NCI-H1694 (cell line): ENCODE data around the gene RHBDL2.
"Not testable (repeated sequence)": the region's sequence is repeated elsewhere in the genome, so short reads cannot be mapped to it uniquely, and the experiment has no call there.

Experiments
- DNase-seq: peaks from one replicate; lab custom pipeline; 2025; lab: John Stamatoyannopoulos, UW

The RHBDL2 gene

DNA sequence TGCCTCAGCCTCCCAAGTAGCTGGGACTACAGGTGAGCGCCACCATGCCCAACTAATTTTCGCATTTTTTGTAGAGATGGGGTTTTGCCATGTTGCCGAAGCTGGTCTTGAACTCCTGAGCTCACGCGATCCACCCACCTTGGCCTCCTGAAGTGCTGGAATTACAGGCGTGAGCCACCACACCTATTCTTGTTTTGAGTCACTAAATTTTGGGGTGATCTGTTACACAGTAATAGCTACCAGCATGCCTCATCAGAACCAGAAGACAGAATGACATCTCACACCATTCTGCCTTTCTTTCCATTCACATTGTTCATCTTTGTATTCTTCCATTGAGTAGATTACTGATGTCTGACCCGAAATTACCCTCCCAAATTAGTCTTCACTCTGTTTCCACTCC is 9.1 kb downstream of the RHBDL2 start:
- DNase-seq: no peak

DNA sequence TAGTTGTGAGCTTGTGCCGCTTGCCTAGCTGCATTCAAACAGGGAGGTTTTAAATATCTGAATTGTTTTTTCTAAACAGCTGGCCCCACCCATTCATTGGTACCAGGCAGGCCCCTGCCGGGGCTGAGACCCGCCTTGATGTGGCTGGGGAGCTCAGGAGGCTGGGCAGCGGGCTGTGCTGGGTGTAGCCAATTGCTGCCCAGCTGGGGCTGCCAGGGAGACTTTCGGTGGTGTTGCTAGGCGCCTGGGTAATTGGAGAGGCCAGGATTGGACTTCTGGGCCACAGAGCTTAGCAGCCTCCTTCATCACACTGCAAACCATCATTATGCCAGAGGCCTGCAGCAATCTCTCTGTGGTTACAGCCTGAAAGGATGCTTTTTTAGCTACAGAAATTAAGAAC is 12.2 kb downstream of the RHBDL2 start:
- DNase-seq: no peak

DNA sequence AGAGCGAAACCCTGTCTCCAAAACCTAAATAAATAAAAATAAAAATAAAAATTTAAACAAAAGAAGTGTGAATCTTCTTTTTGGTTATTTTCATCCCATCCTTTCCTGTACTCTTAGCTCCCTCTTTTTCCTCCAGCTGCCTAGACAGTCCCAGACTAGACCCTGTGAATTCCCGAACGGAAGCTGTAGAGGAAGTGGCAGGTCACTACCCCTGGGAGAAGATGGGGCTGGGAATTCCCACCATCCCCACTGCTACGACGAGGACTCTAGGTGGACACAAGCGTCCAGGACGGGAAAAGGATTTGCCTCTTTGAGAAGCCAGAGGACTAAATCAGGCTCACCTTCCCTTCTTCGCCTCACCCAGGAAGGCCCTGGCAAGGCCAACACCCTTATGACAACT is 12.6 kb downstream of the RHBDL2 start:
- no peak for DNase-seq

DNA sequence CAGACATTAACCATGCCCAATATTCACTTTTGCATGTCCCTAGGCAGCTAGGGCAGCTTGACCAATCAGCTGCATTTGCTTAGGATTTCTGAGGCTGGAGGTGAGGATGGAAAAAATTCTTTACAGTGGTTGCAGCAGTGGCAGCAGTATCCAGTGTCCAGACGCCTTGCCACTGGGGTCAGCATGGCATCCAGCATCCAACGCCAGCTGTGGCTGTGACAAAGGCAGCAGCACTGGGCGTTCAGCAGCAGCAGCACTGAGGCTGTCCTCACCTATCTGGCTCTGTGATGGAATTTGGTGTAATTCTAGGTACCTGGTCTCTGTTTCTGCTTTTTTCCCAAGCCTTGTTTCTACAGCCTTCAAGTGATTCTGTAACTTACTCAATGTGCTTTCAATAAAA is 15.5 kb downstream of the RHBDL2 start:
- no peak for DNase-seq

DNA sequence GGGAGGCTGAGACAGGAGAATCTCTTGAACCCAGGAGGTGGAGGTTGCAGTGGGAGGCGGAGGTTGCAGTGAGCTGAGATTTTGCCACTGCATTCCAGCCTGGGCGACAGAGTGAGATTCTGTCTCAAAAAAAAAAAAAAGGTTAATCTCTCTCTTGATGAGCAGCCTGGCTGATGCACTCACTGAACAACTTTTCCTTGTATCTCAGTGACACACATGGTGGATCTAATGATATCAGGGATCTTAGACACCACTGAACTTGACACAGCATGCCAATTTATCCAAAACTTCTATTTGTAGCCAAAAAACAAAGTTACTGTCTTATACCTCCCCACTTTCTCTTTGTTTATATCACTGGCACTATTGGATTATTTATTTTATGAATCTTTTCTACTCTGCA is 16.2 kb downstream of the RHBDL2 start:
- no peak for DNase-seq

DNA sequence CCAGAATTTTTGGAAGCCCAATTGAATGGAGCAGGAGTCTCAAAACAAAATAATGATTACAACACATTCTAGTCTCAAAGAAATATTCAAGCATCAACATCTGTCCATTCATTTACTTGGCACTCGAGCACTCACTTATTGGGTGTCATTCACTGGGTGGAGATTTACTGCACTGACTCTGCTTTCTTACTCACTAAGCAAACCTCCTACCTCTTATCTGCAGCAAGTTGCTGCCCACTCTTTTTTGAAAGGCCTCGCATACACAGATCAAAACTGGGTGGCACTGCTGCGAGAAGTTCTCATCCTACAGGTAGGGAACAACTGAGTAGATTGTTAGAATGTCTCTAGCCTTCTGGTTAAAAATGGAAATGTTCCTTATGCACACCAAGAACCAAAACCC is 18.0 kb downstream of the RHBDL2 start:
- DNase-seq: no peak

DNA sequence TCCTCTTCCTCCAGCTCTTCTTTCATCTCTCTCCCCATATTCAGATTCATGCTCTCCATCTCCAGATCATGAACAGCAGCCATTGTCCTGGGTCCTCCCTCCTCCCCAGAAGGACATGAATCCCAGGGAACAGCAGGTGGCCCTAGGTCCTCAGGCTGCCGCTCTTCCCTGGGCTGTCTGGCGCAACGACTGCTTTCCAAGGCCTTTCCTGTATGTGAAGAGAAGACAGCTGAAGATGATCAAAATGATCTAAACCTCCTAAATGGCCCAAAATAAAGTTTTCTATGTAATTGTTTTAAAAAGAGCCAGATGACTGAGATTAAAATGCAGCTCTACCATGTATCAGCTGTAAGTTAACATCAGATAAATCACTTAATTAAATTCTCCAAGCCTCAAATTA is 22.5 kb downstream of the RHBDL2 start:
- DNase-seq: no peak

DNA sequence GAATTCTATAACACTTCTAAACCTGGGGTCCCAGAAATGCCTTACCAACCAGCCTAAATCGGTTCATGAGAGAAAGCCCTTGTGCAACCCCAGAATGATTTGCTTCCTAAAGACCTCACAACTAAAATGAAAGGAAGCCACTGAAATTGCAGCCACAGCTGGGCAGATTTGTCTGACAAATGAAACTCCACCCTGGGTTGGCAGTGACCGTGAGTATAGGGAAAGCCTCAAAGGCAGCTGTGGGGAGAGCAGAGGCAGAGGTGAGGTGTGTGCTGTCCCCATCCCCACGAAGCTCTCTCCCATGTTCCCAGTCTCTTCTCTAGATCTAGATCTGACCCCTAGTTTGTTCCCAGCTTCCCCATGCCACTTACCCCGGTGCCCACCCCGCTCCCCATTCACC is 23.1 kb downstream of the RHBDL2 start:
- DNase-seq: no peak

DNA sequence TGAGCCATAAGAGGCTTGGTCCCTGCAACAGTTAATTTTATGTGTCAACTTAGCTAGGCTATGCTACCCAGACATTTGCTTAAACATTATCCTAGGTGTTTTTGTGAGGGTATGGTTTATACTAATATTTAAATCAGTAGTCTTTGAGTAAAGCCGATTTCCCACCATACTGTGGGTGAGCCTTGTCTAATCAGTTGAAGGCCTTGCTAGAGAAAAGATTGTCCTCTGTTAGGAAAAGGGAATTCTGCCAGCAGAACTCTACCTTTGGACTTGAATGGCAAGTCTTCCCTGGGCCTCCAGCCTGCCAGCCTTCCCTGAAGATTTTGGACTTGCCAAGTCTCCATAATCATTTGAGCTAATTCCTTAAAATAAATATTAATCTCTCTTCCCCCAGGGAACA is 23.9 kb downstream of the RHBDL2 start:
- no peak for DNase-seq

DNA sequence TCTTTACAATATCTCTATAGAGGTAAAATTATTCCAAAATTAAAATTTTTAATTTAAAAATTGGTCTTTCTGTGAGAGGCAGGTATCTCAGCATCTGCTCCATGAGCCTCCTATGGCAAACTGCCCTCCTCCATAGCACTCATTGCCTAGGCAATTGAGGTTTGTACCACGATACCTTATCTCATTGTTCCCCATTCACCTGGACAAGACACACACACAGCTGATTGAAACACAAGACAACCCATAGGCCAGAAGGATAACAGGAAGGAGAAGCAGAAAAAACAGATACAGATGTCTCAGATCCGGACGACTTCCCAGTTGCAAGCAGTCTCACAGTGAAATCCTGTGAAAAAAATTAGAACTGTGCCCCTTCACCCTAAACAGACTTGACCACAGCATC is 24.3 kb downstream of the RHBDL2 start:
- no peak for DNase-seq

DNA sequence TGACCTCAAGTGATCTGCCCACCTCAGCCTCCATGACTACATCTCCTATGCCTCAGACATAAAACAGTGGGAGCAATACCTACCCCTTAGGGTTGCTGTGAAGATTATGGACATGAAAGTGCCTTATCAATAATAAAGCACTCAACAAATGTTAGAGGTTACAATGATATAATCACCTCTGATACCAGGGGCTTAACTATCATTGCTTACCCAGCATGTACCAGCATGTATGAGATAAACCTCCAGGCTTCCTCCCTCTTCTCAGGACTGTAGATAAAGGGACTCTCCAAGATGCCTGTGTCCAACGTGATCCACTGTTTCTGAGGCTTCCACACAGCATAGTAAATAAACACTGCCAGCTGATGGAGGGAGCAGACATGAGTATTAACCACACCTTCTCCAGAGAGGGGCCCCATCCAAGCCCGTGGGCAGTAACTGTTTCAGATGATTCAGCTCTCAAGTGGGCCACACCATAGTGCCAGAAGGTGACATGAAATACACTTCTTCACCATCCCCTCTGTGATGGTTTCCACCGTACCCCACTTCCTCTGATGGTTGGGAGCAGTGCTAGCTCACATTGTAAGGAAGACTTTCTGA is 26.2 kb downstream of the RHBDL2 start:
- no peak for DNase-seq

DNA sequence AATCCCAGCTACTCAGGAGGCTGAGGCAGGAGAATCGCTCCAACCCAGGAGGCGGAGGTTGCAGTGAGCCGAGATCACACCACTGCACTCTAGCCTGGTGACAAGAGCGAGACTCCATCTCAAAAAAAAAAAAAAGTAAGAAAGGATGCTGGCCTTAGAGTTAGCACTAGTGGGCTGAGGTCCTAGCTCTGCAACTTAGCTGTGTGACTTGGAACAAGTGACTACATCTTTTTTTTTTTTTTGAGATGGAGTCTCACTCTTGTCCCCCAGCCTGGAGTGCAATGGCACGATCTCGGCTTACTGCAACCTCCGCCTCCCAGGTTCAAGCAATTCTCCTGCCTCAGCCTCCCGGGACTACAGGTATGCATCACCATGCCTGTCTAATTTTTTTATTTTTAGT is 26.7 kb downstream of the RHBDL2 start:
- not testable (repeated sequence) for DNase-seq

DNA sequence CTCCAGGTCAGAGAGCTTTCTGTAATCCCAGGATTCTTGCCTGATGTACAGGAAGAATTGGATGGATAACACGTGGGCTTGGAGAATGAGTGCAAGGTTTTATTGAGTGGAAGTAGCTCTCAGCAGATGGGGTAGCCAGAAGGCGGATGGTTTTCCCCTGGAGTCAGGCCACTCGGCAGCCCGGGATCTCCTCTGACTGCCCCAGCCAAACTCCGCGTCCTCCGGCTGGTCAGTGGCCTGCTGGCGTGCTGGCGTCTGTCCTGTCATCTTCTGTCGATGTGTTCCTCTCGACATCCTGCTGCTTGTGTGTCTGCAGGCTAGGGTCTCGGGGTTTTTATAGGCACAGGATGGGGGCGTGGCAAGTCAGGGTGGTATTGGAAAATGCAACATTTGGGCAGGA is 32.8 kb downstream of the RHBDL2 start:
- no peak for DNase-seq

DNA sequence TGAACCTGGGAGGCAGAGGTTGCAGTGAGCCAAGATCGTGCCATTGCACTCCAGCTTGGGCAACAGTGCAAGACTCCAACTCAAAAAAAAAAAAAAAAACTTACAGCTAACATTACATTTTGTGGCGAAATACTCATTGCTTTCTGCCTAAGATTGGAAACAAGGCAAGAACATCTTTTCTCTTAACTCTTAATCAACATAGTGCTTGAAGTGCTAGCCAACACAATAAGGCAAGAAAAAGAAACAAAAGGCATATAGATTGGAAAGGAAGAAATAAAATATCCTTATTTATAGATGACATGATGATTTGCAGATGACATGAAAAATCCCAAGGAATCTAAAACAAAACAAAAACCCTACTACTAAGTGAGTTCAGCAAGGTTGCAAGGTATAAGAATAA is 35.6 kb downstream of the RHBDL2 start:
- DNase-seq: no peak

DNA sequence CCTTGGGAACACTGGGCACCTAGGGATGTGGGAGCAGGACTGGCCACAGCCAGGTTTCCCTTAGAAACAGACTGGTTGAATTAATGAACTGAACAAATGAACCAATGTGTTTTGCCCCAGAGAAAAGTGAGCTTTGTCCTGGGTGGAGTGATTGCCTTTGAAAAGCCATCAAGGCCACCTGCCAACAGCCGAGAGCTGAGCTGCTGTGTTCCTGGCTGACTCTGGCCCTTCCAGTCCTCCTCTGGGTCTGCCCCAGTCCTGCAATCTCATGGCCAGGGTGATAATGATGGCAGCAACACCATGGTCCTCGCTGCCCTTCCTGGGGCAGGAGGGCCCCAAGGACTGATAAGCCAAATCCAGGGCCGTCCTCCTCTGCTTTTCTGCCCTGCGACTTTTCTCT is 42.1 kb downstream of the RHBDL2 start:
- no peak for DNase-seq

DNA sequence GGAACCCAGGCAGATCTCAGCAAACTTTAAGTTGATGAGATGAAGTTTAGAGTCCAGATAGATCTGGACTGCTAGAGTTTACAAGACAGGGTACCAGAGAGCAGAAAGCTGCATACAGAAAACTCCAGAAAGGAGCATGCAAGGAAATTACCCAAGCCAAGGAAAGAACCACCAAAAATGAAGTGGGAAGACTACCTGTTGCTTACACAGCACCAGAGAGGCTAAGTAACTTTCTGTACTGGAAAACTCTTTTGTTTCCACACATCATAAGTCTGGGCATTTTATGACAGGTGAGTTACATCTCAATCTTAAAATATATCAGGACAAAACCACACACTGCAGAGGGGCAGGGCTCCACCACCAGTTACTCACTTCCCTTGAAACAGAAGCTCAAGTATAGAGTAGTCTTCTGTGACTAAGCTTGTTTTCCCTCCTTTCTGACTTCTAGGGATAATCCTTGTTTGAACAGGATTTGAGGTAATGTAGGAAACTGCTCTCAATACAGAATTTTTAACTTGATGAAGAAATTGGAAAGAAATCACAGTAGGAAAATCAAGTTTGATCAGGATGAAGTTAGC is 42.9 kb downstream of the RHBDL2 start:
- DNase-seq: no peak

DNA sequence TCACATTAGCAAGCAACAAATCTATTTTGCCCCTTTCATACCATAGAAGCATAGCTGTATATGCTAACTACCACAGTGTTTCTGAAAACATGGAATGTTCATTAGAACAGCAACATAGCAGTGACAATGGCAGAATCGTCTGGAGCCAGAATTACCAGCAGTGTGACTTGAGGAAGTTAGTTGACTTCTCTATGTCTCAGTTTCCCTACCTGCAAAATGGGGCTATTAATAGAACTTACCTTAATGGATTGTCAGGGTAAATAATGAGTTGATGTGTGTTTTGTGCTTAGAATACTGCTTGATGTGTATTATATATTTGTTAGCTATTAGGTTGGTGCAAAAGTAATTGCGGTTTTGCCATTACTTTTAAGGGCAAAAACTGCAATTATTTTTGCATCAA is 45.5 kb downstream of the RHBDL2 start:
- DNase-seq: no peak

DNA sequence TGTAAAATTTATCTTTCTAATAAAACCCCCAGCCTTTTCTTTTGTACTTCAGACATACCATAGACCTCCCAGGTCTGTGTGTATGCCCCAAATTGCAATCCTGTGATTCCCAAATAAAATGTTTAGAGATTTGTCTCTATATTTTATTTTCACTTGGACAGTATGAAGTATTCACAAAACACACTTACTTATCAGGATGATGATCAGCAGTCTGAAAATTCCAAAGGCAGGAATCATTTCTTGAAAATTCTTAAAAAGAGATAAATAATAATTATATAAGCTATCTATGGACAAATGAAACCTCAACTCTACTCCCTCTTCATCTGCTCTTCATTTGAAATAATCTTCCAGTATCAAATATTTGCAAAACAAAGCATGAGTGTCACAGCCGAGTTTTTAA is 48.7 kb downstream of the RHBDL2 start:
- no peak for DNase-seq

DNA sequence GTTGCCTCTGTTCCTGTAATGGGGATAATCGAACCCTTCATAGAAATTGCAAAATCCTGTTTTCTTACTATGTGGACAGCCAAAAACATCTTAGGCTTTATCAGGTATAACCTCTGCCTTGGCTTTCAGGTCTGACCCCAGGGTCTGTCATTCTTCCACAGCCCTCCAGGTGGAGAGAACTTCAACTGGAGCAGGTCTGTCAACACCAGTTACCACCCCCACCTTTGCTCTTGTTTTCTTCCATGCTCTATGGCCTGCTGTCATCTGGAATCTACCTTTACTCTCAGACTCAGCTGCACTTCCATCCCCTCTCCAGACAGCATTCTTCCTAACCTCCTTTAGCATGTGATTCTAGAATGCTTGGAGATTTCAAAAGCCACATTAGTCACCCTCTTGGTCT is 49.9 kb downstream of the RHBDL2 start:
- DNase-seq: no peak

DNA sequence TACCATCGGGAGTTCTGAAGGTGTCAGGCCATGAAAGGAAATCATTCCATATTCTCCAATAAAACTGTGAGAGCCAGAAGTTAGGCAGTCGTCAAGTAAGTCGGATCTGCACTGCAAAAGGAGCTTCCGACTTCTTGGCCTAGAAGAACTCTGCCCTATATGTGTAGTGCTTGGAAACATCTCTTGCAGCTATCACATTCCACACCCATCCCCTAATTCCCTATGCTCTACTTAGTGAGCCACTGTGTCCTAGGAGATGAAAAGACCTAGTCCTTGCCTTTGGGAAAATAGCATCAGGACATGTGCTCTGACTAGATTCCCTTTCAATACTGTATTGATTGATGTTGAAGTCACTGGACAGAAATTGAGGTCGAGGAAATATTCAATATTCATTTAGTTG is 52.0 kb downstream of the RHBDL2 start:
- DNase-seq: no peak

DNA sequence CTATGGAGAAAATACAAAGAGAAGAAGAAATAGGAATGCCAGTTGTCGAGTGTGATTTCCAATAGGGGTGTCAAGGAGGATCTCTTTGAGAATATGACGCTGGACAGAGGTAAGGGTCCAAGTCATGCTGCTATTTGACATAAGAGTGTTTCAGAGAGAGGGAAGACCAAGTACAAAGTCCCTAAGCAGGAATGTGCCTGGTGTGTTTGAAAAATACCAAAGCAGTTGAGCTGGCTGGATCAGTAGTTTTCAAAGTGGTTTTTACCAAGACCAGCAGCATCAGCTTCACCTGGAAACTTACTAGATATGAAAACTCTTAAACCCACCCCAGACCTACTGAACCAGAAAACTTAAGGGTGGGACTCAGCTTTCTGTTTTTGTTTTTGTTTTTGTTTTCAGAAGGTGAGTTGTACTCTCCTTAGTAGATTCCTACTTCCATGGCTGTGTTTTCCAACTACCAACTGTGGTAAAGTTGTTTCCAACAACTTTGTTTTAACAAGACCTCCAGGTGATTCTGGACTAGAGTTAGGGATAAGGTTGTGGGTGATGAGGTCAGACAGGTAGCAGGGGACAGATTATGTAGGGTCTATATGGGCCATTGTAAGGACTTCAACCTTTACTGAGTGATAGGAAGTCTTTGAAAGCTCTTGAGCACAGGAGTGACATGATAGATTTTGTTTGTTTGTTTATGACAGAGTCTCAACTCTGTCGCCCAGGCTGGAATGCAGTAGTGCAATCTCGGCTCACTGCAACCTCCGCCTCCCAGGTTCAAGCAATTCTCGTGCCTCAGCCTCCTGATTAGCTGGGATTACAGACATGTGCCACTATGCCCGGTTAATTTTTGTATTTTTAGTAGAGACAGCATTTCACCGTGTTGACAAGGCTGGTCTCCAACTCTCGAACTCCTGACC is 53.0 kb downstream of the RHBDL2 start:
- DNase-seq: no peak

DNA sequence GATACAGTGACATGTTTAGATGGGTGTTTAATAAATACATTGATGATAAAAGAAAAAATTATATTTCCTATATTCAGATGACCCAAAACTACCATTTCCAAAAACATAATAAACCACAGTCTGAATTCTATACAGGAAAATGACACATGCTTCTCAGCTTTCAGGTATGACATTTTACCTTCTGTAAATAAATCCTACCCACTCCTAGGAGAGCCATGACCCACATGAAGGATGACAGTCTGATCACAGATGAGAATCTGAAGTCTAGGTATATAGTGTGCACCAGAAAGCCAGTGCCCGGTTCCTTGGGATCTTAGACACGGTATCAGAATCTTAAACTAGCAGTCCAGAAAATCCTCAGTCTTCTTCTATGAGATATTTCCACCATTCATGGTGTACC is 56.5 kb downstream of the RHBDL2 start:
- no peak for DNase-seq

DNA sequence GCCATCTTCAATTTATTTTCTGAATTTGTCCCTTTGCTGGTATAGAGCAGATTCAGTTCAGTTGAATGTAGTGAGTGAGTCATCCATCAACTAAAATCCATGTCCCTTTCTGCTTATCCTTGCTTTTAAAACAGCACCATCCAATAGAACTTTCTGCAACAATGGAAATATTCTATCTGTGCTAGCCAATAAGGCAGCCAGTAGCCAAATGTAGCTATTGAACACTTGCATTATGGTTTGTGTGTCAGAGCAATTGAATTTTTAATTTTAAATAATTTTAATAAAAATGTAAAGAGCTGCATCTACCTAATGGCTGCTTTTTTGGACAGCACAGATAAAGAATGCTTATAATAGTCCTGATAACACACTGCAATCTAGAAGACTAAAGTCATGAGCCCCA is 60.1 kb downstream of the RHBDL2 start, which contains the start of gene GJA9:
GJA9 (minus strand) TSS at position 101 of the 400 bp plus-strand sequence. CDS start 5,489 bp downstream, outside the sequence.
- DNase-seq: no peak
